ENCODE results near the gene MXRA8. TPM values are rescaled to one million over a fixed set of nuclear protein-coding genes. Genes with fewer than 3 reads are reported as not detected.

MXRA8 gene
- total and polyA plus RNA-seq, 9 of the 15 experiments (the other 6 are each of a cell fraction or from before 2014, with no cell fraction given) = 0.66 to 11.3 (median 6.3) TPM

GRCh38 chr1:1307261-1307922, 51.0 kb downstream of the MXRA8 start (continued):
- TF ChIP-seq, protein P1, sequence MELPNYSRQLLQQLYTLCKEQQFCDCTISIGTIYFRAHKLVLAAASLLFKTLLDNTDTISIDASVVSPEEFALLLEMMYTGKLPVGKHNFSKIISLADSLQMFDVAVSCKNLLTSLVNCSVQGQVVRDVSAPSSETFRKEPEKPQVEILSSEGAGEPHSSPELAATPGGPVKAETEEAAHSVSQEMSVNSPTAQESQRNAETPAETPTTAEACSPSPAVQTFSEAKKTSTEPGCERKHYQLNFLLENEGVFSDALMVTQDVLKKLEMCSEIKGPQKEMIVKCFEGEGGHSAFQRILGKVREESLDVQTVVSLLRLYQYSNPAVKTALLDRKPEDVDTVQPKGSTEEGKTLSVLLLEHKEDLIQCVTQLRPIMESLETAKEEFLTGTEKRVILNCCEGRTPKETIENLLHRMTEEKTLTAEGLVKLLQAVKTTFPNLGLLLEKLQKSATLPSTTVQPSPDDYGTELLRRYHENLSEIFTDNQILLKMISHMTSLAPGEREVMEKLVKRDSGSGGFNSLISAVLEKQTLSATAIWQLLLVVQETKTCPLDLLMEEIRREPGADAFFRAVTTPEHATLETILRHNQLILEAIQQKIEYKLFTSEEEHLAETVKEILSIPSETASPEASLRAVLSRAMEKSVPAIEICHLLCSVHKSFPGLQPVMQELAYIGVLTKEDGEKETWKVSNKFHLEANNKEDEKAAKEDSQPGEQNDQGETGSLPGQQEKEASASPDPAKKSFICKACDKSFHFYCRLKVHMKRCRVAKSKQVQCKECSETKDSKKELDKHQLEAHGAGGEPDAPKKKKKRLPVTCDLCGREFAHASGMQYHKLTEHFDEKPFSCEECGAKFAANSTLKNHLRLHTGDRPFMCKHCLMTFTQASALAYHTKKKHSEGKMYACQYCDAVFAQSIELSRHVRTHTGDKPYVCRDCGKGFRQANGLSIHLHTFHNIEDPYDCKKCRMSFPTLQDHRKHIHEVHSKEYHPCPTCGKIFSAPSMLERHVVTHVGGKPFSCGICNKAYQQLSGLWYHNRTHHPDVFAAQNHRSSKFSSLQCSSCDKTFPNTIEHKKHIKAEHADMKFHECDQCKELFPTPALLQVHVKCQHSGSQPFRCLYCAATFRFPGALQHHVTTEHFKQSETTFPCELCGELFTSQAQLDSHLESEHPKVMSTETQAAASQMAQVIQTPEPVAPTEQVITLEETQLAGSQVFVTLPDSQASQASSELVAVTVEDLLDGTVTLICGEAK (IDR thresholded peaks at IDR 0.05) = 0 out of 2 replicates have a peak, but pooled peaks have one; percentile 35
- TF ChIP-seq, protein P1 (CRISPR knock-in tag; IDR thresholded peaks at IDR 0.05) = no peak
- no peak for TF ChIP-seq ZBTB43 (CRISPR knock-in tag; IDR thresholded peaks at IDR 0.05)
- no peak for TF ChIP-seq MECOM (CRISPR knock-in tag; IDR thresholded peaks at IDR 0.05)
- TF ChIP-seq CEBPZ (IDR thresholded peaks at IDR 0.05; ENCODE audit: borderline replicate concordance, low read depth, low read length) = no peak
- TF ChIP-seq HNRNPL (IDR thresholded peaks at IDR 0.05; ENCODE audit: low read depth, low read length) = peak; percentile 53; the same call in 1 of the 2 replicates
- TF ChIP-seq TRIM24 (IDR thresholded peaks at IDR 0.05) = no peak
- no peak for TF ChIP-seq ZBTB17 (CRISPR knock-in tag; IDR thresholded peaks at IDR 0.05)
- 0 out of 2 replicates have a peak, but pooled peaks have one; percentile 23 for TF ChIP-seq FOXP1 (CRISPR knock-in tag; IDR thresholded peaks at IDR 0.05)
- no peak for TF ChIP-seq SRSF7 (optimal IDR thresholded peaks at IDR 0.05; ENCODE audit: low read depth, low read length)
- peak; percentile 3 for TF ChIP-seq FUS (optimal IDR thresholded peaks at IDR 0.05; ENCODE audit: low read depth, low read length)
- TF ChIP-seq MYC (IDR thresholded peaks at IDR 0.05; ENCODE audit: low read depth, low read length) = no peak
- no peak for TF ChIP-seq MYC (CRISPR knock-in tag; IDR thresholded peaks at IDR 0.05; ENCODE audit: borderline replicate concordance, low read depth)
- no peak for TF ChIP-seq GTF2B (IDR thresholded peaks at IDR 0.05; ENCODE audit: extremely low read depth, insufficient read length)
